Stimulated activated CD8-positive, alpha-beta memory T cell treated with anti-CD3 and anti-CD28 coated beads, Interleukin-12 subunit alpha, Interleukin-12 subunit beta, amount 100 ng/mL, for 24 hours (primary cell): Measurements from ENCODE around the gene FAM50A.
A peak's percentile ranks its signal among the peaks of the same experiment; 100 is the strongest.
"Not testable (repeated sequence)": the region's sequence is repeated elsewhere in the genome, so short reads cannot be mapped to it uniquely, and the experiment has no call there.

Experiments
- DNase-seq: peaks from one replicate; pipeline ENCODE4 v3.0.0-alpha.2; 2020; ENCODE audit errors: extremely low read depth

FAM50A gene

DNA sequence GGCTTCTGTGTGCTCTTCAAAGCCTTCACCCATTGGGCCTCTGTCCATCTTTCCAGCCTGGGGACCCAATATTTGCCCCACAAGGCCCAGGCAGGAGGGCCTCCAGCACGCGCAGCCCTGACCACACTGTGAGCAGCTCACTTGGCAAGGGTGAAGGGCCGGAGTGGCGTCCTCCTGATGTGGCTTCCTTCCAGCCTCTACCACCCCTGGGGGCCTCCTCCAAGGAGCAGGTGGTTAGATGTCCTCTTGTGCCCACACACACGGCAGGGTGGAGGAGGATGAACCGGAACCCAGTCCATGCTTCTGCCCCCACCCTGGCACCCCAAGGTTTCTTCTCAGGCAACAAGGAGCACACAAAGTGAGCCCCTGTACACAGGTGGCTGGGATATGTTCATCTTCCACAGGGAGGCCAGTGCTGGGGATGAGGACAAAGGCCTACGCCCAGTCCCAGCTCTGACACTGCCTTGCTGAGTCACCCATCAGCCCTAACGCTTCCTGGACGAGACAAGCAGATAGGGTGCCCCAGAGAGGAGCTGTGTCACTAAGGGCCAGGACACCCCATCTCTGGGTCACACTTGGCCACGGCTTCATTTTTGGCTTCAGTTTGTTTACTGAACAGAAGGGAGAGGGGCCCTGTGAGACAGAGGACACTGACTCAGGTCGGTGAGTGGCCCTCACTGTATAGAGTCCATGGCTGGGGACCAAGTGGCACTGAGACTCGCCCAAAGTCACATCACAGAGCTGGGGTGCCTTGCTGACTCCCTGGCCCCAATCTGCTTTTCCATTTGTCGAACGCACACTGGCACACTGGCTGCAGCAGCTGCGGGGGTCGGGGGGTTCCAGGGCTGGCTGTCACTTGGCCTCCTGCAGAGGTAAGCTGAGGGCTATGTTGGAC is 40.6 kb downstream of the FAM50A start:
- DNase-seq = no peak

DNA sequence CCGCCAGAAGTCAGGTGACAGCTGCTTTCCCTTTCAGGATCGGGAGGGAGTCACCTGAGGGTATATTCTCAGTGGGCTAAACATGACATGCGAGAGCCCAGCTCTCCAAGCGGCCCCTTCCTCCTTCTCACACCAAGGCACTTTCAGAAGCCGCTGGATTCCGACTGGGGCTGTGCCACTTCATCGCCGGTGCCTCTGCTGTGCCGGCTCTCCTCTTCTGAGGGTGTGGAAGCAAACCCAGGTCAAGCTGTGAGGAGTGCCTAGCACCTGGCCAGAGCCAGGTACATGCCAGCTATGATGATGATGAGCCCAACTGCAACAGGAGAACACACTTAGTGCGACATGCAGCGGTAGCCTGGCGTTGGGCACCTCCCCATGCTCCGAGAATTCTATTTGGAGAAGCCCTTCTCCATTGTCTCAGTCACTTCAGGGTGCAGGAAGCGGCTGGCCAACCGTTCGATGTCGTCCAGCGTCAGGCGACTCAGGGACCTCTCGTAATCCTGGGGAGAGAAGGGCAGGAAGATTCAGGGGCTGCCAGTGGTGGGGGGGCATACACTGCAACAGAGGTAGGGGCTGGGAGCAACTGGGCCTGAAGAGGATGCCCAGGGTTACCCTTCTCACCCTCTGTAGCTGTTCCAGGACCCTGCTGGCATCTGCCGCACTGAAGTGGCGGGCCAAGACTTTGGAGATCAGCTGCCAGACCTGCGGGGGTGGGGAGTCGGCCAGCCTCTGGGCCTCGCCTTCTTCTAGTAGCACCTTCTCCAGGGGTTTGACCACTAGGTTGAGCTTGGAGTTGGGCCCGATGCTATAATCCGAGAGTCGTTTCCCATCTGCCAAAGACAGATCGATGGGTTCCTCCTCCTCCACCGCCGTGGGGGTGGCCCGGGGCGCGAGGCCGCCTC is 41.5 kb downstream of the FAM50A start:
- DNase-seq = no peak

- DNase-seq = no peak
Observed at GRCh38 chrX:154486052-154486395, 42.1 kb downstream of the FAM50A start.

GRCh38 chrX:154486396-154487207 is 42.7 kb downstream of the FAM50A start, which contains the start of gene UBL4A:
Gene UBL4A, minus strand, starts transcription at chrX:154486615. Its CDS starts 31 bp downstream, at chrX:154486584.
- DNase-seq = no peak

DNA sequence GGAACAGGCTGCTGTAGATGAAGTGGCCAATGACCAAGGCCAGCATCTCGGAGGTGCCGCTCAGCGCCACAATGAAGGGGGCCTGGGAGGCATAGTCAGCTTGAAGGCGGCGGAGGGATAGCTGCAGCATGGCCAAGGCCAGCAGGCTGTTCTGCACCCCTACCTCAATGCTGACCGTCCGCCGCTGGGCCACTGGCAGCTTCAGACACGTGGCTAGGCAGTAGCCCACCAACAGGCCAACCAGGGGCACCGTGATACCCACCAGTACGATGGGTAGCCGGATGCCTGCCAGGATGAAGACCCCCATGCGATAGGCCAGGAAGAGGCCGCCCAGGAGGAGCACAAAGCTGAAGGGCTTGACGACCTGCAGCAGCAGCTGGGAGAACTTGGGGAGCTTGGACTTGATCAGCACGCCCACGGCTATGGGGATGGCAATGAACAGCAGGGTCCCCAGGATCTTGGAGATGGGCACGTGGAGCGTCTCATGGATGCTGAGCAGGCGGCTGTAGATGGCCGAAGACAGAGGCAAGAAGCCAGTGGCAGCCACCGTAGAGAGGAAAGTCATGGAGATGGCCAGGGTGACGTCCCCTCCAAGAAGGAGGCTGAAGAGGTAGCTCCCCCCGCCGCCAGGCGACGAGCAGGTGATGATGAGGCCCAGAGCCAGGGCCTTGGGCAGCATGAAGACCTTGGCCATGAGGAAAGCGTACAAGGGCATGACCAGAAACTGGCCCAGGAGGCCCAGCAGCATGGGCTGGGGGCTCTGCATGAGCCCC is 43.8 kb downstream of the FAM50A start:
- no peak for DNase-seq

DNA sequence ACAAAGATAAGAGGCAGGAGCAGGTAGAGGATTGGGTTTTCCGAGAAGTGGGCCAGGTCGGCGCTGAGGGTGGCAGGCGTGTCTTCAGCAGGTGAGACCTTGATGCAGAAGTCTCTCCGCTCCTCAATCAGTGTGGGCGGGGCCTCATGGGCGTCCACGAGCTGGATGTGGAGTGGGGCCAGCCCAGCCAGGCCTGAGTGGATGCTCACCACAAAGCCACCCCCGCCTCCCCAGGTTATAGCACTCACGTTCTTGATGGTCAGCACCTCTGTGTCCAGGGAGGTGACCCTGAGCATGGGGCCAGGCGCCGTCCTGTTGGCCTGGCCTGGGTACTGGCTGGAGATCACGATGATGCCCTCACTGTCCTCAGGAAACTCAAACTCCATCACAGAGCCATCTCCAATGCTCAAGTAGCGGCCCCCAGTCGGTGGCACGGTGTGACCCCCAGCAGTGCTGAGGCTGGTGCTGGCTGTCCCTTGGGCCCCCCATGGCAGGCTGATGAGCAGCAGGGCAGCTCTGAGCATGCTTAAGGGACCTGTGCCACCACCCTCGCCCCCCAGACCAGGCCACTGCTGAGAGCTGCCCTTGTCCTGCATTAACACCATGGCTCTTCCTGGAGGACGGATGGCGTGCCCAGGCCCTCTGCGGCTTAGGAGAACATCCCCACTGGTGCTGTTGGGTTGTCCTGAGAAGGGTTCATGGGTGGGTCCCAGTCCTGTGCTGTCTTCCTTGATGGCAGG is 44.6 kb downstream of the FAM50A start:
- DNase-seq = no peak

- no peak for DNase-seq
Observed at GRCh38 chrX:154489182-154489581, 45.2 kb downstream of the FAM50A start.

DNA sequence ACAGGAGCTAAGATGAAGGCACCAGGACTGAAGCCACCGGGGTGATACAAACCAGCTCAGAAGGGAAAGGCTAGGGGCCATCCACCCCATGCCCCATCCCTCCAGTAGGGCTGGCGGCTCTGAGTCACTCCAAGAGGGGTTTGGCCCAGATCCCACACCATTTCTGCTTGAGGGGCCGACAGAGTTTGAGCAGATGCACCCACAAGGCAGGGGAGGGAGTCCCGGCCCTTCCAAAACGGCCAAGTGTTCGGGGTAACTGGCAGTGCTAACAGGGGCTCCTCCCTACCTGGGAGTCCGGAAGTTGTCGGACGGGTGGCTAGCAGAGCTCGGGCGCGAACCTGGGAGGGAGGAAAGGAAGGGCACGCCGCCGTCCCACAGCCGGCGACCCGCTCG is 46.1 kb downstream of the FAM50A start:
- DNase-seq = no peak

DNA sequence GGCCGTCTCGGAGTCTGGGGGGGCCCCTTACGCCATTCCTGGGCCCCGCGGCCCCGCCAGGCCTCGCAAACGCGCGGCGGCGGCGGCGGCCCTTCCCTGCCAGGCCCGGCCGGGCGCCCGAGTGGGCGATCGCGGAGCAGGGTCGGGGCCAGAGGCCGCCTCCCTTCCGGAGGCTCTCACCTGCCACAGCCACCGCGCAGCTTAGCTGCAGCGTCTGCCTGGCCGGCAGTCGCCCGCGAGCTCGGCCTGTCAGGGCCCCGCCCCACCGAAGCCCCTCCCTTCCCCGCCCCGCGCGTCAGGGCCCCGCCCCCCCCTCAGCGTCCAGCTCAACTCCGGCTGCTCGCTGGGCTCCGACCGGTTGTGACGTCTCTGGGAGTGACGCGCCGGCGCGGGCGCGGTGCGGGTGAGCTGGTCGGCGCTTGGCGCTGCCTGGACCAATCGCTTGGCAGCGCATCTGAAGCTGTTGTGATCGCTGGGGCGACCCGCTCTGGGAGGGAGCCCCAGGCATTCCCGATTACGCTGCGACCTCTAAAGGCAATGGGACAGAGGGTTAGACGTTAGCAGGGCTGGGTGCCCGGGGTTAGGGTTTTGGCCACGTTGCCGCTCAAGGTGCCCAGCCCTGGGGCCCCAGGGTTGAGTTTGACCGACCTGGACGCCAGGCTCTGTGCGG is 46.6 kb downstream of the FAM50A start, which contains the start of gene SLC10A3:
Gene SLC10A3, minus strand, starts transcription at position 216 of the 670 bp plus-strand sequence. CDS start 1,689 bp downstream, outside the sequence.
- peak; percentile 69 for DNase-seq

- no peak for DNase-seq
Observed at GRCh38 chrX:154494715-154495114, 50.8 kb downstream of the FAM50A start.

DNA sequence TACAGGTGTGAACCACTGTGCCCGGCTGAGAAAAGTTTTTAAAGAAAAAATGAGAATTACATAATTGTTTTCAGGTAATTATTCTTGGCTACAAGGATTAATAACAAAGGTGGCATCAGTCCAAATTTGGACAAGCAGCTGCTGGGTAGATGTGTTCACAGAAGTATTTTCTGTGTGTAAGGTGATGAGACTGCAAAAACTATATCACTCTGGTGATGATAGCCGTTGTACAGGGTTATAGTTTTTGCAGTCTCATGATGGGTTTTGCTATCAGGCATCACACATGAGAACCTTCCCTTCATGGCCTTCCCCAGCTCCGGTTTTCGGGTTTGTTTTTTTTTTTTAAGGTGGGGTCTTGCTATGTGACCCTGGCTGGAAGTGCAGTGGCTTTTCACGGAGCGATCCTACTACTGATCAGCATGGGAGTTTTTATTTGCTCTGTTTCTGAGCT is 51.6 kb downstream of the FAM50A start:
- DNase-seq = no peak

- not testable (repeated sequence) for DNase-seq
Observed at GRCh38 chrX:154496591-154497137, 52.7 kb downstream of the FAM50A start.
